Suprapubic skin (tissue), 4 donors: ENCODE measurements around the gene TBC1D21.

ENCODE experiments used
- CTCF ChIP-seq, 2 donors: fragments of 200-600 bp in 1 of 2; fragments of 450-650 bp in 1 of 2; sonication (generic) in 1 of 2; IDR thresholded peaks; one replicate each; pipeline ENCODE4 v1.5.1; 2016 to 2019; ENCODE audit warnings: antibody characterized with exemption in 2 of 2, mild to moderate bottlenecking in 1 of 2, moderate library complexity in 1 of 2
- POLR2A ChIP-seq, 2 donors: fragments of 450-650 bp; IDR thresholded peaks; one replicate each; pipeline ENCODE4 v1.6.1; 2017; ENCODE audit warnings: antibody characterized with exemption in 2 of 2, mild to moderate bottlenecking in 2 of 2, moderate library complexity in 2 of 2
- POLR2AphosphoS5 ChIP-seq, 3 donors: sonication (generic); formaldehyde crosslinking; IDR thresholded peaks; one replicate each; pipeline ENCODE4 v1.6.1; 2017; ENCODE audit warnings: antibody characterized with exemption in 3 of 3

- TF ChIP-seq CTCF (IDR thresholded peaks at IDR 0.05) (no peak), POLR2AphosphoS5 (IDR thresholded peaks at IDR 0.05) (no peak), POLR2A (IDR thresholded peaks at IDR 0.05) (no peak)
These were observed 12.8 kb downstream of the TBC1D21 start for GRCh38 chr15:73885954-73886700.
